K562 (cell line): Measurements from ENCODE around the gene PRDX2. TPM values are rescaled to one million over a fixed set of nuclear protein-coding genes. Genes with fewer than 3 reads are reported as not detected.

Source experiments
- ARHGAP35 ChIP-seq: fragments of 450-650 bp; IDR thresholded peaks from 2 replicates; pipeline ENCODE4 v1.6.1; 2018; ENCODE audit not compliant: partially characterized antibody
- ARID1B ChIP-seq: fragments of 450-650 bp; IDR thresholded peaks from 2 replicates; pipeline ENCODE4 v1.6.1; 2016; ENCODE audit warnings: antibody characterized with exemption, mild to moderate bottlenecking, inconsistent platforms
- CGGBP1 ChIP-seq: fragments of 250-450 bp; sonication (Bioruptor Pico); IDR thresholded peaks from 2 replicates; pipeline ENCODE4 v1.9.0; 2021; ENCODE audit warnings: mild to moderate bottlenecking
- CHD1 ChIP-seq: fragments of 200-600 bp; sonication (generic); IDR thresholded peaks from one replicate; pipeline ENCODE4 v1.6.1; 2012; ENCODE audit warnings: mild to moderate bottlenecking, moderate library complexity, low read length, inconsistent platforms
- CREB3L1 ChIP-seq: fragments of 450-650 bp; IDR thresholded peaks from 2 replicates; pipeline ENCODE4 v1.6.1; 2014; ENCODE audit warnings: low read depth, mild to moderate bottlenecking, moderate library complexity, borderline replicate concordance
- CSDE1 ChIP-seq, 2 experiments: fragments of 450-650 bp; IDR thresholded peaks; 2 replicates each; pipeline ENCODE4 v1.6.1; 2016; ENCODE audit warnings: mild to moderate bottlenecking in 1 of 2
- E2F5 ChIP-seq: sonication (generic); formaldehyde crosslinking; IDR thresholded peaks from 2 replicates; pipeline ENCODE4 v1.8.0; 2022; ENCODE audit warnings: mild to moderate bottlenecking, missing genetic modification reagents
- ETV5 ChIP-seq: sonication (generic); formaldehyde crosslinking; IDR thresholded peaks from 2 replicates; pipeline ENCODE4 v1.4.0; 2020; ENCODE audit warnings: low read depth, mild to moderate bottlenecking, missing genetic modification reagents
- JUN ChIP-seq, 2 experiments: sonication (generic) in 1 of 2; formaldehyde crosslinking in 1 of 2; IDR thresholded peaks; 2 replicates each; pipeline versions ENCODE4 v1.6.1 to v1.8.0; 2012 to 2022; ENCODE audit warnings: borderline replicate concordance in 2 of 2, mild to moderate bottlenecking in 2 of 2, improper control_type of control experiment in 1 of 2, low read depth in 1 of 2, low read length in 1 of 2, missing genetic modification reagents in 1 of 2
- KLF1 ChIP-seq: fragments of 450-650 bp; IDR thresholded peaks from 2 replicates; pipeline ENCODE4 v1.6.1; 2016; ENCODE audit warnings: missing genetic modification characterization, missing compliant biosample characterization
- KLF6 ChIP-seq: fragments of 250-450 bp; sonication (Bioruptor Pico); IDR thresholded peaks from 2 replicates; pipeline ENCODE4 v1.4.0; 2020; ENCODE audit warnings: mild to moderate bottlenecking, moderate library complexity, borderline replicate concordance
- L3MBTL2 ChIP-seq: fragments of 450-650 bp; IDR thresholded peaks from 2 replicates; pipeline ENCODE4 v1.6.1; 2016; ENCODE audit warnings: mild to moderate bottlenecking, moderate library complexity
- MYNN ChIP-seq, 2 experiments: sonication (generic); formaldehyde crosslinking in 1 of 2; IDR thresholded peaks; 2 replicates each; pipeline versions ENCODE4 v1.5.0 to v1.6.1; 2016 to 2020; ENCODE audit warnings: antibody characterized with exemption in 1 of 2, missing genetic modification reagents in 1 of 2
- NR2C1 ChIP-seq, 2 experiments: fragments of 450-650 bp; IDR thresholded peaks; 2 replicates each; pipeline ENCODE4 v1.6.1; 2017; ENCODE audit warnings: mild to moderate bottlenecking in 2 of 2, antibody characterized with exemption in 1 of 2, inconsistent platforms in 1 of 2, missing compliant biosample characterization in 1 of 2, missing genetic modification characterization in 1 of 2
- NR3C1 ChIP-seq: sonication (generic); formaldehyde crosslinking; IDR thresholded peaks from 2 replicates; pipeline ENCODE4 v1.8.1; 2022; ENCODE audit warnings: missing genetic modification reagents
- POLR2A ChIP-seq: fragments of 450-650 bp; conservative IDR thresholded peaks from 2 replicates; pipeline ENCODE4 v1.6.1; 2016
- SFPQ ChIP-seq: fragments of 200-400 bp; formaldehyde crosslinking; IDR thresholded peaks from 2 replicates; pipeline ENCODE4 v1.6.1; 2017; ENCODE audit warnings: mild to moderate bottlenecking, low read depth, low read length, moderate library complexity
- TAF15 ChIP-seq: fragments of 200-400 bp; formaldehyde crosslinking; IDR thresholded peaks from 2 replicates; pipeline ENCODE4 v1.6.1; 2017; ENCODE audit warnings: mild to moderate bottlenecking, low read depth, low read length, moderate library complexity
- YY1 ChIP-seq, 3 experiments: IDR thresholded peaks; 2 replicates each; pipeline ENCODE4 v1.6.1; 2011; ENCODE audit warnings: low read length in 2 of 3, mild to moderate bottlenecking in 2 of 3, moderate library complexity in 2 of 3, borderline replicate concordance in 1 of 3, control low read depth in 1 of 3, low read depth in 1 of 3; ENCODE audit not compliant: insufficient read depth in 3 of 3, insufficient replicate concordance in 2 of 3, control insufficient read depth in 1 of 3, insufficient read length in 1 of 3; ENCODE audit errors: extremely low read depth in 1 of 3
- ZNF740 ChIP-seq, 3 experiments: fragments of 200-800 bp in 1 of 3; sonication (Bioruptor generic) in 1 of 3; sonication (generic) in 1 of 3; formaldehyde crosslinking in 1 of 3; IDR thresholded peaks; 2 replicates each; pipeline versions ENCODE4 v1.6.1 to v1.8.0; 2016 to 2022; ENCODE audit warnings: mild to moderate bottlenecking in 2 of 3, missing compliant biosample characterization in 2 of 3, missing genetic modification characterization in 2 of 3, missing genetic modification reagents in 1 of 3
- polyA plus RNA-seq, 8 experiments: library from polyadenylated mRNA; depleted of rRNA in 4 of 8; stranded (reverse) in 5 of 8; unstranded in 3 of 8; fragments of >200 nt; fragmentation: Nextera tagmentation in 2 of 8; fragmentation: Illumina TruSeq in 1 of 8; extraction: Ambion mirVana in 2 of 8; extraction: Trizol in 1 of 8; gene quantifications; 2 replicates each; pipeline versions ENCODE4 v1.2.1 to v1.2.3, GENCODE V29; 2011 to 2014; ENCODE audit warnings: inconsistent platforms in 1 of 8, missing spikeins in 1 of 8
- total RNA-seq, 7 experiments: library from RNA; depleted of rRNA in 6 of 7; stranded (reverse); fragments of >200 nt in 6 of 7; fragmentation: Illumina TruSeq in 2 of 7; extraction: Trizol in 2 of 7; gene quantifications; 2 replicates each; pipeline versions ENCODE4 v1.2.1 to v1.2.3, GENCODE V29; 2011 to 2021; ENCODE audit warnings: low replicate concordance in 1 of 7

The PRDX2 gene
- total and polyA plus RNA-seq, 9 of the 15 experiments (the other 6 are each of a cell fraction or from before 2014, with no cell fraction given): 206 to 1,183 (median 415) TPM

- 0 out of 2 replicates have a peak, but pooled peaks have one; percentile 0 for TF ChIP-seq CREB3L1
- no peak for TF ChIP-seq KLF6 (CRISPR knock-in tag)
- 0 out of 2 replicates have a peak, but pooled peaks have one; percentile 2 for TF ChIP-seq POLR2A
- TF ChIP-seq L3MBTL2: 0 out of 2 replicates have a peak, but pooled peaks have one; percentile 3
- TF ChIP-seq ARHGAP35: no peak
- TF ChIP-seq MYNN (IDR thresholded peaks at IDR 0.05): 0 out of 2 replicates have a peak, but pooled peaks have one; percentile 2
- no peak for TF ChIP-seq MYNN (CRISPR knock-in tag; IDR thresholded peaks at IDR 0.05)
- TF ChIP-seq ZNF740 (CRISPR knock-in tag; IDR thresholded peaks at IDR 0.05): peak; percentile 75
- TF ChIP-seq ZNF740 (tag; IDR thresholded peaks at IDR 0.05): no peak
- peak; percentile 5; the same call in 1 of the 2 replicates for TF ChIP-seq E2F5 (CRISPR knock-in tag)
- TF ChIP-seq ETV5 (CRISPR knock-in tag): no peak
- TF ChIP-seq KLF1: no peak
- TF ChIP-seq CGGBP1 (CRISPR knock-in tag): no peak
- no peak for TF ChIP-seq JUN (IDR thresholded peaks at IDR 0.05; ENCODE audit: borderline replicate concordance, low read depth, low read length)
- TF ChIP-seq JUN (CRISPR knock-in tag; IDR thresholded peaks at IDR 0.05; ENCODE audit: borderline replicate concordance): peak; percentile 71; the same call in 1 of the 2 replicates
- 0 out of 2 replicates have a peak, but pooled peaks have one; percentile 11 for TF ChIP-seq ARID1B
- peak; percentile 29; the same call in 1 of the 2 replicates for TF ChIP-seq NR2C1 (IDR thresholded peaks at IDR 0.05)
- no peak for TF ChIP-seq NR2C1 (tag; IDR thresholded peaks at IDR 0.05)
- TF ChIP-seq TAF15: peak; percentile 3; the same call in 1 of the 2 replicates
- TF ChIP-seq SFPQ: no peak
- peak; percentile 48 for TF ChIP-seq CHD1
- peak in 1 of 3 experiments; percentile 13 for TF ChIP-seq YY1 (IDR thresholded peaks at IDR 0.05; ENCODE audit: borderline replicate concordance in 1 of 3, control insufficient read depth in 1 of 3, extremely low read depth in 1 of 3, insufficient read depth in 3 of 3, insufficient read length in 1 of 3, insufficient replicate concordance in 2 of 3, low read depth in 1 of 3, low read length in 2 of 3)
- TF ChIP-seq NR3C1: 0 out of 2 replicates have a peak, but pooled peaks have one; percentile 42
- no peak for TF ChIP-seq CSDE1 (IDR thresholded peaks at IDR 0.05)
Observed at GRCh38 chr19:12792853-12793289, 8.7 kb downstream of the PRDX2 start (continued).
